RPMI7951 (cell line): ENCODE data around the gene MAP4K4. TPM values are rescaled to one million over a fixed set of nuclear protein-coding genes. Genes with fewer than 3 reads are reported as not detected.

ENCODE experiments used
- DNase-seq: peaks from one replicate; pipeline ENCODE4 v3.0.0-alpha.2; 2012; ENCODE audit warnings: low read depth
- total RNA-seq: library from RNA; depleted of rRNA; stranded (reverse); fragments of >200 nt; shearing (Covaris generic); gene quantifications from 2 replicates; pipeline ENCODE4 v1.2.3, GENCODE V29; 2014

Gene MAP4K4
- total RNA-seq, 1 experiment from 2014 or later: 77.5 TPM

GRCh38 chr2:101833890-101834523 lies 136.5 kb downstream of the MAP4K4 start:
- no peak for DNase-seq

- no peak for DNase-seq
Observed at GRCh38 chr2:101837354-101837753, 139.8 kb downstream of the MAP4K4 start.

- no peak for DNase-seq
Observed at GRCh38 chr2:101841679-101842327, 144.3 kb downstream of the MAP4K4 start.

GRCh38 chr2:101842471-101842870 lies 145.0 kb downstream of the MAP4K4 start:
- no peak for DNase-seq

GRCh38 chr2:101843048-101843447 lies 145.5 kb downstream of the MAP4K4 start:
- peak; percentile 42 for DNase-seq

- no peak for DNase-seq
Observed at GRCh38 chr2:101843471-101843870, 146.0 kb downstream of the MAP4K4 start.

GRCh38 chr2:101844055-101844635 lies 146.6 kb downstream of the MAP4K4 start:
- no peak for DNase-seq

GRCh38 chr2:101846973-101847372 lies 149.5 kb downstream of the MAP4K4 start:
- no peak for DNase-seq

- DNase-seq: no peak
Observed at GRCh38 chr2:101847661-101848339, 150.3 kb downstream of the MAP4K4 start.

GRCh38 chr2:101848769-101849410 lies 151.4 kb downstream of the MAP4K4 start:
- DNase-seq: no peak

GRCh38 chr2:101850450-101850849 lies 152.9 kb downstream of the MAP4K4 start:
- no peak for DNase-seq

- no peak for DNase-seq
Observed at GRCh38 chr2:101850991-101851390, 153.5 kb downstream of the MAP4K4 start.

GRCh38 chr2:101852824-101853223 lies 155.3 kb downstream of the MAP4K4 start:
- DNase-seq: no peak

- no peak for DNase-seq
Observed at GRCh38 chr2:101854877-101855276, 157.4 kb downstream of the MAP4K4 start.

GRCh38 chr2:101855776-101856175 lies 158.3 kb downstream of the MAP4K4 start:
- DNase-seq: no peak

GRCh38 chr2:101858246-101858645 lies 160.7 kb downstream of the MAP4K4 start:
- no peak for DNase-seq

- DNase-seq: no peak
Observed at GRCh38 chr2:101858910-101859309, 161.4 kb downstream of the MAP4K4 start.

GRCh38 chr2:101859604-101860003 lies 162.1 kb downstream of the MAP4K4 start:
- DNase-seq: no peak

GRCh38 chr2:101860157-101860556 lies 162.7 kb downstream of the MAP4K4 start:
- no peak for DNase-seq

GRCh38 chr2:101860782-101861181 lies 163.3 kb downstream of the MAP4K4 start:
- DNase-seq: no peak

GRCh38 chr2:101861382-101861781 lies 163.9 kb downstream of the MAP4K4 start:
- no peak for DNase-seq

- DNase-seq: no peak
Observed at GRCh38 chr2:101863534-101863933, 166.0 kb downstream of the MAP4K4 start.
